ENCODE measurements around the gene ATG12. TPM values are rescaled to one million over a fixed set of nuclear protein-coding genes. Genes with fewer than 3 reads are reported as not detected.
A peak's percentile ranks its signal among the peaks of the same experiment; 100 is the strongest.

ATG12 gene
- total and polyA plus RNA-seq, 10 donors: 30.6 to 90.4 (median 49.6) TPM

DNA sequence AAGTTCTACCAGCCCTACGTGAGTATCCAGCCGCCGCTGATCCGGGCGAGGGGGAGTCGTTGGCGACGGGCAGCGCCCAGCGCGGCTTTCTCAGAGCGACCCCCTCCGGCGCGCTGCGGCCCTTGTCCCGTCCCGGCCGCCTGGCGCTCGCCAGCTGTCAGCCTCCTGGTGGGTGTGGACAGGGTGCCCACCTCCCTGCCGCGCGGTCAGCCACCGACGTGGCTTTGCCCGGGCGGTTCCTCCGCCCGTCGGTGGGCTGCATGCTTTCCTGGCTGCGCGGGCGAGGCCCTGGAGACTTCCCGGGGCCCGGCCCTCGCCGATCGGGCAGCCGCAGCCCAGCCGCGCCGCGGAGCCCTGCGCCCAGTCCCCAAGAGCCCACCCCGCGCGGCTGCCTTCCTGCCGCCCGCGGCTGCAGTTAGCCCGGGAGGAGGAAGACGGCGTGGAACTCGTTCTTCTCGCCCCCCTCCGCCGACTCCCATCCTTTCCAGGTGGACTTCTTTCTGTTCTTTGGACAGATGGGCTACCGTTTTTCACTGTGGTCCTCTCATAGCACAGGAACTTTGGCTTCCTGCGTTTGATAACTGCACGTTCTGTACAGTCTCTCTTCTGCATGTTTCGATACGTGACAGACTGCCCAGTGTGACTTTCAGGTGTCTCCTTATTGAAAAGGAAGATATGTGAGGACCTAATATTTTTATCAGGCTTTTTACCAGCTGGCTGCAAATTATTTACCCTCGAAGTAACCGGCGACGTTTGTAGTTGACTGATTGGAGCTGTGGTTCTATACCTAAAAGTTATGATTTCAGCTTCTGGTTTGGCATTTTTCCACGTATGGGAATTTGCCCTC lies 947 bp upstream of the ATG12 start:
- intact Hi-C loops (cut with DNase I; ENCODE audit: low total_unique reads): loop anchor here (10.0 kb wide), 1 partner anchor 222 kb away; no protein-coding TSS in a partner anchor
- WGBS, 5 donors: 0 to 2% (median 1%) methylated on average over 22 to 68 of the region's 68 CpGs
- peak overlapping the region; percentile 70 to 95 (median 86) for H3K4me3 ChIP-seq
- H3K27me3 ChIP-seq (replicated peaks in 1 of 7): no peaks in the 10 kb centered on the region
- H3K4me1 ChIP-seq: peaks cover 38 to 85% (median 69%) of the 10 kb centered on the region in 6 donors
- H3K27ac ChIP-seq: peak overlapping the region; percentile 92 to 97 (median 95)
- no peaks in the 10 kb centered on the region for H3K9me3 ChIP-seq
- TF ChIP-seq POLR2AphosphoS5 (IDR thresholded peaks at IDR 0.05) (no peak), POLR2A (IDR thresholded peaks at IDR 0.05) (no peak)
- TF ChIP-seq, protein P1, sequence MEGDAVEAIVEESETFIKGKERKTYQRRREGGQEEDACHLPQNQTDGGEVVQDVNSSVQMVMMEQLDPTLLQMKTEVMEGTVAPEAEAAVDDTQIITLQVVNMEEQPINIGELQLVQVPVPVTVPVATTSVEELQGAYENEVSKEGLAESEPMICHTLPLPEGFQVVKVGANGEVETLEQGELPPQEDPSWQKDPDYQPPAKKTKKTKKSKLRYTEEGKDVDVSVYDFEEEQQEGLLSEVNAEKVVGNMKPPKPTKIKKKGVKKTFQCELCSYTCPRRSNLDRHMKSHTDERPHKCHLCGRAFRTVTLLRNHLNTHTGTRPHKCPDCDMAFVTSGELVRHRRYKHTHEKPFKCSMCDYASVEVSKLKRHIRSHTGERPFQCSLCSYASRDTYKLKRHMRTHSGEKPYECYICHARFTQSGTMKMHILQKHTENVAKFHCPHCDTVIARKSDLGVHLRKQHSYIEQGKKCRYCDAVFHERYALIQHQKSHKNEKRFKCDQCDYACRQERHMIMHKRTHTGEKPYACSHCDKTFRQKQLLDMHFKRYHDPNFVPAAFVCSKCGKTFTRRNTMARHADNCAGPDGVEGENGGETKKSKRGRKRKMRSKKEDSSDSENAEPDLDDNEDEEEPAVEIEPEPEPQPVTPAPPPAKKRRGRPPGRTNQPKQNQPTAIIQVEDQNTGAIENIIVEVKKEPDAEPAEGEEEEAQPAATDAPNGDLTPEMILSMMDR (IDR thresholded peaks at IDR 0.05 in 8 of 11, conservative IDR thresholded peaks at IDR 0.05 in 3 of 11): peak in 3 of 11 experiments; percentile 5 to 30 (median 6)
- no peak for DNase-seq
- H3K36me3 ChIP-seq: peaks cover 0 to 13% (median 4%) of the 10 kb centered on the region in 6 donors

DNA sequence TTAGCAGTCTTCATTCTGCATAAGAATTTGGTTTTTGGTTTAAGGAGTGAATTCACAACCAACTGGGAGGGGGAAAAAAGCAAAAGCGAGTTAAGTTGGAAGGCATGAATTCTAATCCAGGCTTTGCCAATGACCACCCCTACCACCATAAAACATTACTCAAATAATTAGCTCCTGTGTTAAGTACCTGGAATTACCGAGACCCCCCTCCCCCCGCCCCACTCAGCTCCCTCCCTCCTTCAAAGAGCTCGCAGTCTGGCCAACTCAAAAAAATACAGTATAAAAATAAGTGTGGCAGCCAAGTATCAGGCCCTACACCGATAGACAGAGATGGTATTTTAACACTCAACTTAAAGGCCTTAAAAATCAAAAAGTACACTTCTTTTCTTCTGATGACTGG lies 492 bp downstream of the ATG12 start:
- H3K27me3 ChIP-seq (replicated peaks in 1 of 7): no peaks in the 10 kb centered on the region
- H3K4me1 ChIP-seq: peaks cover 38 to 76% (median 67%) of the 10 kb centered on the region in 6 donors
- H3K27ac ChIP-seq: peak overlapping the region; percentile 92 to 97 (median 95)
- H3K36me3 ChIP-seq: peaks cover 0 to 27% (median 17%) of the 10 kb centered on the region in 6 donors
- TF ChIP-seq POLR2AphosphoS5 (IDR thresholded peaks at IDR 0.05) (no peak), POLR2A (IDR thresholded peaks at IDR 0.05) (no peak)
- TF ChIP-seq, protein P1 (IDR thresholded peaks at IDR 0.05 in 8 of 11, conservative IDR thresholded peaks at IDR 0.05 in 3 of 11): no peak
- DNase-seq: no peak
- 0 to 2% (median 1%) methylated on average over 5 of the region's 5 CpGs for WGBS, 5 donors
- no peaks in the 10 kb centered on the region for H3K9me3 ChIP-seq
- H3K4me3 ChIP-seq: peak overlapping the region; percentile 70 to 95 (median 86)
- intact Hi-C loops (cut with DNase I; ENCODE audit: low total_unique reads): loop anchor here (10.0 kb wide), 1 partner anchor 224 kb away; no protein-coding TSS in a partner anchor

DNA sequence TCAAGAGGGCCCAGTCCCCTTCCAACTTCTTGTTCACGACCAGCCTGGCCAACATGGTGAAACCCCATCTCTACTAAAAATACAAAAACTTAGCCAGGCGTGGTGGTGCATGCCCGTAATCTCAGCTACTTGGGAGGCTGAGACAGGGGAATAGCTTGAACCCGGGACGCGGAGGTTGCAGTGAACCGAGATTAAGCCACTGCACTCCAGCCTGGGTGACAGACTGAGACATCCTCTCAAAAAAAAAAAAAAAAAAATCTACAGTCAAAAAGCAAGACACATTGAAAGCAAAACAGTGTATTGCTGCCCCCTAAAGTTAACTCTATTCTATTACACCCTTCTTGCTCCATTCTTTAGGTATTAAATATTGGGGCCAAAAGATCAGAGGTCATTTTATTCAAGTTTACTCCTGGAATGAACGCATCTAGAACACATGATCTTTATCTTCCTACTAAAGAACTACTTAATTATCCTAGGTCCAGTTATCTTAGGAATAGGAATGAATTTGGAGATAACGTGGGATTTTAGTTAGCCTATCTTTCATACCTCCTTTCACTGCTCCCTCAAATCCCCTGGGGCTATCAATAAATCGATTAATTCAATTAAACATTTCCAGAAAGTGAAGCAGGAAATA lies 2.4 kb downstream of the ATG12 start:
- Histone ChIP-seq H3K4me1 (peaks cover 38 to 64% (median 50%) of the 10 kb centered on the region in 6 donors), H3K27me3 (replicated peaks in 1 of 7) (no peaks in the 10 kb centered on the region), H3K4me3 (peak overlapping the region in 2 of 8 donors; percentile 94 to 95), H3K27ac (peak overlapping the region in 4 of 8 donors; percentile 7 to 95 (median 24)), H3K9me3 (no peaks in the 10 kb centered on the region), H3K36me3 (peaks cover 6 to 46% (median 35%) of the 10 kb centered on the region in 6 donors)
- TF ChIP-seq, protein P1 (IDR thresholded peaks at IDR 0.05 in 8 of 11, conservative IDR thresholded peaks at IDR 0.05 in 3 of 11): peak; percentile 30 to 69 (median 63)
- no peak for TF ChIP-seq POLR2A (IDR thresholded peaks at IDR 0.05)
- intact Hi-C loops (cut with DNase I; ENCODE audit: low total_unique reads): loop anchor here (10.0 kb wide), 1 partner anchor 524 kb away; no protein-coding TSS in a partner anchor
- peak; percentile 77 for DNase-seq
- whole genome bisulfite sequencing, 5 donors: 37 to 46% (median 40%) methylated on average over 10 of the region's 10 CpGs

Data from spleen (tissue), 11 donors.